ENCODE data around the gene PHOSPHO1. TPM values are rescaled to one million over a fixed set of nuclear protein-coding genes. Genes with fewer than 3 reads are reported as not detected.
"Not testable (repeated sequence)": the region's sequence is repeated elsewhere in the genome, so short reads cannot be mapped to it uniquely, and the experiment has no call there.

PHOSPHO1 gene, protein sequence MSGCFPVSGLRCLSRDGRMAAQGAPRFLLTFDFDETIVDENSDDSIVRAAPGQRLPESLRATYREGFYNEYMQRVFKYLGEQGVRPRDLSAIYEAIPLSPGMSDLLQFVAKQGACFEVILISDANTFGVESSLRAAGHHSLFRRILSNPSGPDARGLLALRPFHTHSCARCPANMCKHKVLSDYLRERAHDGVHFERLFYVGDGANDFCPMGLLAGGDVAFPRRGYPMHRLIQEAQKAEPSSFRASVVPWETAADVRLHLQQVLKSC
- total RNA-seq = not detected in 2 replicates

DNA sequence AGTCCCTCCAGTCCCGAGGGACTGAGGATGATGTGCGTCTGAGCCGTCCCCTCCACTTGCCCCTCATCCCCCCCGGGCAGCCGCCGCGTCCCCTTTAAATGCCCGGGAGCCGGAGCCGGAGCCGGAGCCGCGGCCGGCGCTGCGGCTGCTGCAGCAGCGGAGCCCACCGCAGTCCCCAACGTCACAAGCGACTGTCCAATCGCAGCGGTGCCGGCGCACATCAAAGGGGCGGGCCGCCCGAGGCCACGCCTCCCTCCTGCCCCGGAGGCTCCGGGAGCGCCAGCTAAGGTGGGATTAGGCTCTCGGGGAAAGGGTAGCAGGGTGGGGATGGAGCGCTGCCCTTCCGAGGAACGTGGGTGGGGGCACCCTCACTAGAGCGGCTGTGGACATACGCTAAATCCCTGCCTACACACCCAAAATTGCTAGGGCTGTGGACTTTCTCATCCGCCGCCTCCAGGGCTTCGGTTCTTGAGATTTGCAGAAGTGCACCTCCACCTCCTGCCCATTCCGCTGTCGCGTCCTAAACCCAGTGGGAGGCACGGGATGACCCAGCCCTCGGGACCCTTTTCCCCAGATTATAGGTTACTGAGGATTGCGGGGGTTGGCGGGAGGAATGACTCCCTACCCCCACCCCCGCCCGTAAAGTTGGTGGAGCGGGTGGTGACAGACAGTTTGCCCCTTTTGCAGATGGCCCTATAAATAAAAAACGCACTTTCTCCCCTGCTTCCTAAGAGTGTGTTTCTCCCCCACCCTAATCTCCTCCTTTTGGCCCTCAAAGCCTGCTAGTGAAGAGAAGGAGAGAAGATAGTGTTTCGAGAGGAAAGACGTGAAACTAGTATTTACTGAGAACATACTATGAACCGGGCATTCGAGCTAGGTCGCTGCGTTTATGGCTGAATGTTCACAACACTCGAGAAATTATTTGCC lies at the start of gene PHOSPHO1:
TSS of gene PHOSPHO1 (minus strand) at position 152 of the 927 bp plus-strand sequence. CDS start 4,096 bp downstream, outside the sequence.
- intact Hi-C loops (cut with micrococcal nuclease) = loop anchor here (2.0 kb wide), 1 partner anchor 164 kb away; no protein-coding TSS in a partner anchor

DNA sequence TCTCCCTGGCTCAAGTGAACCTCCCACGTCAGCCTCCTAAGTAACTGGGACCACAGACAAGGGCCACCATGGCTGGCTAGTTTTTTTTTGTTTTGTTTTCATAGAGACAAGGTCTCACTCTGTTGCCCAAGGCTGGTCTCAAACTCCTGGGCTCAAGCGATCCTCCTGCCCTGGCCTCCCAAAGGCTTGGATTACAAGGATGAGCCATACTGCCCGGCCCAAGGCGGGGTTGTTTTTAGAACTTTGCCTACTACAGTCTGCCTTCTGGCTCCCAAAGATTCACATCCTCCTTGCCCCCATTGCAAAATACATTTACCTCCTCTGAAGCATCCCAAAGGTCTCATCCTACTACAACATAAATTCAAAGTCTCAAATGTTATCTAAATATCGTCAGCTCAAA lies 49.5 kb upstream of the PHOSPHO1 start:
- intact Hi-C loops (cut with micrococcal nuclease) = no loop called here

DNA sequence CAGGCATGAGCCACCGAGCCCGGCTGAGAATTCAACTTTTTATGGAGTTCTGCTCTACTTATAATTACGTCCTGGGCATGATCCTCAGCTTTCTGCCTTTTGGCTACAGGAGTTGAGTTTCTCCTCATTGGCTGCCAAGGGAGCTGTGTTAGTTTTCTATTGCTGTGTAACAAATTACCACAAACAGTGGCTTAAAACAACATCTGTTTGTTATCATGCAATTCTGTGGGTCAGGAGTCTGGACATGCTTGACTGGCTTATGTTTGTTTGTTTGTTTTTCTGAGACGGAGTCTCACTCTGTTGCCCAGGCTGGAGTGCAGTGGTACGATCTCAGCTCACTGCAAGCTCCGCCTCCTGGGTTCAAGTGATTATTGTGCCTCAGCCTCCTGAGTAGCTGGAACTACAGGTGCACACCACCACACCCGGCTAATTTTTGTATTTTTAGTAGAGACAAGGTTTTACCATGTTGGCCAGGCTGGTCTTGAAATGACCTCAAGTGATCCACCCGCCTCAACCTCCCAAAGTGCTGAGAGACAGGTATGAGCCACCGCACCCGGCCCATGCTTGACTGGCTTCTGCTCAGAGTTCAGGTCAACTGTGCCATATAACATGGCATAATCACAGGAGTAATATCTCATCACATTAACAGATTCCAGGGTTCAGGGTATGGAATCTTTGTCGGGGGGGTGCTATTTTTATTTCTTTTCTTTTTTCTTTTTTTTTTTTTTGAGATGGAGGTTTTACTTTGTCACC lies 48.9 kb upstream of the PHOSPHO1 start:
- intact Hi-C loops (cut with micrococcal nuclease) = not testable (repeated sequence)

DNA sequence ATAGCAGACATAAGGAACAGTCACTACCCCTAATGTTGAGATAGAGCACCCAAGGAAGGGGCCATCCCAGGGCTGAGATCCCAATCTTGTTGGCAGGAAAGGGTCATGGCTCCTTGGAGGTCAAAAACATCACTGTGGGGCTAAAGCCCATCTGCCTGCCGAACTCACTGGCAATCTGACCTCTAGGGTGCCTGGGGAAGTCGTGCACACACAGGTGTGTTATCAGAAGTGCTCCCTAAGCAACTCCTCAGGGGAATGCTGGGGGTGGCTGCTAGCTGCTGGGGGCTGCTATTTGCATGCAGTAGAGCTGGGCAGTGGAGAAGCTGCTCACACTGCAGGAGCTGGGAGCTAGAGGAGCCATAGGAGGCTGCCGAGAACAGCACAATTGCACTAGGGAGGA lies 47.5 kb upstream of the PHOSPHO1 start:
- intact Hi-C loops (cut with micrococcal nuclease) = no loop called here

DNA sequence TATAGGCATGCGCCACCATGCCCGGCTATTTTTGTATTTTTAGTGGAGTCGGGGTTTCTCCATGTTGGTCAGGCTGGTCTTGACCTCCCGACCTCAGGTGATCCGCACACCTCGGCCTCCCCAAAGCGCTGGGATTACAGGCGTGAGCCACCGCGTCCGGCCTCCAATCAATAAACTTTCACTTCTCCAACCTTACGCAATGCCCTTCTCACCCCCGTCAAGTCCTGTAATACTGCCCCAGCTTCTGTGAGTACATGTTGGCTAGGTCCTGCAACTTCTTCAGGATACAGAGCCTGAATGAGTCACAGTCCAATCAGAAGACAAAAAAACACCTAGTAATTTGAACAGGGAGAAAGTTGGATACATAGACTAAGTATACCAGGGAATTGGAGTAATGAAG lies 47.1 kb upstream of the PHOSPHO1 start:
- intact Hi-C loops (cut with micrococcal nuclease) = no loop called here

DNA sequence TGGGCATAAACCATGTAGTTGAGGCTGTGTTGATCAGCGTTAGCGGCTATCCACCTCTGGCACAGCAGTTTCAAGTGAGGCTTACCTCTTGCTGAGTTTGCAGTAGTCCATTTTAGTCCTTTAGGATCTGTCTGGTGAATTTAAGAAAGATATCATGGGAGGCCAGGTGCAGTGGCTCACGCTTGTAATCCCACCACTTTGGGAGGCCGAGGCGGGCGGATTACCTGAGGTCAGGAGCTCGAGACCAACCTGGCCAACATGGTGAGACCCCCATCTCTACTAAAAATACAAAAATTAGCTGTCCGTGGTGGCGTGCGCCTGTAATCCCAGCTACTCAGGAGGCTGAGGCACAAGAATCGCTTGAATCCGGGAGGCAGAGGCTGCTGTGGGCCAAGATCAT lies 45.4 kb upstream of the PHOSPHO1 start:
- intact Hi-C loops (cut with micrococcal nuclease) = not testable (repeated sequence)

DNA sequence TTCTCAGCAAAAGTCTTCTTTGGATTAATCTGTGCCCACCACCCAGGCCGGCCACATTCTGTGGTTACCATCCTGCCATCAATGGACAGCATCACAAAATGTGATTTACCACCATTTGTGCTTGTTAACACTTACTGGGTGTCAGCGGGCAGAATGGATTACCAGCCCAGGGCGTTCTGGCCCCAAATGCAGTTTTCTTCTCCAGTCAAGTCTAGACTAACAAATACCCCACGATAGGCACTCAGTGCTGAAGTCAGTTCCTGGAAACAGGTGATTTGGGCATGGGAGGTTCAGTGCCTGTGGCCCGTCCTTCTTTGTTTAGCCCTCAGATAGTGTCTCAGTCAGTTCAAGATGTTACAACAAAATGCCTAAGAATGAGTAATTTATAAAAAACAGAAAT lies 38.8 kb upstream of the PHOSPHO1 start:
- intact Hi-C loops (cut with micrococcal nuclease) = no loop called here

DNA sequence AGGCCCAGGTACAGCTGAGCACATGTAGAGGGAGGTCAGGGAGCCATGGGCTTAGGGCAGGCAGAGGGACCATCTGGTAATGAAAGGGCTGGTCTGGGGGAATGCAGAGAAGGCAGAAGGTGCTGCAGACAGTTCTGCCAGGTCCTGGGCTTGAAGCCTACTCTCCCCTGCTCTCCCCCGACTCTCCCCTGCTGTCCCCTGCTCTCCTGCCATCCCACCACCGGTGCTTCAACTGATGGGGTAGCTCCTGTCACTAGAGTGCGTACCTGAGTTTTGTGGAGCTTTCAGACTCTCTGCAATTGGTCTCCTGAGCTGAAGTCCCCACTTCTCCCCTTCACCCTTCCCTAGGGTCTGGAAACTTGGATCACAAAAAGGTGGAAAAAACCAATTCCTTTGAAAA lies 37.3 kb upstream of the PHOSPHO1 start:
- intact Hi-C loops (cut with micrococcal nuclease) = no loop called here

DNA sequence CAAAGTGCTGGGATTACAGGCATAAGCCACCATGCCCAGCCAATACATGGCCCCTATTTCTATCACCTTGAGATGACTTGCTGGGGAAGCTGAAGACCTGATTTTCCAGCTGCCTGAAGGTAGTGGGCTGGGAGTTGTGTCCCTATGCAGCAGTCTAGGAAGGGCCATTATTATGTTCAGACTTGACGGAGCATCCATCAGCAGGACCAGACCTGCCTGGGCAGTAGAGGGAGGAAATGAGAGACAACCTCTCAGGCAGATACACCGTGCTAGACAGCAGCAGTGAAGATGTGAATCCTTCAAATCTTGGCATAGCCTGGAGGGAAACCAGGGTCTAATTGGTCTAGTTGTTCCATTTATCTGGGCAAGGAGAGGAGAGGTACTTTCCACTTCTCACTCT lies 35.6 kb upstream of the PHOSPHO1 start:
- intact Hi-C loops (cut with micrococcal nuclease) = no loop called here

DNA sequence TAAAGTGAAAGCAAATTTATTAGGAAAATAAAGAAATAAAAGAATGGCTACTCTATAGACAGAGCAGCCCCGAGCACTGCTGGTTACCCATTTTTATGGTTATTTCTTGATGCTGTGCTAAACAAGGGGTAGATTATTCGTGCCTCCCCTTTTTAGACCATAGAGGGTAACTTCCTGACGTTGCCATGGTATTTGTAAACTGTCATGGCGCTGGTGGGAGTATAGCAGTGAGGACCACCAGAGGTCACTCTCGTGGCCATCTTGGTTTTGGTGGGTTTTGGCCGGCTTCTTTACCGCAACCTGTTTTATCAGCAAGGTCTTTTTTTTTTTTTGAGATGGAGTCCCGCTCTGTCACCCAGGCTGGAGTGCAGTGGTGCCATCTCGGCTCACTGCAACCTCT lies 31.0 kb upstream of the PHOSPHO1 start:
- intact Hi-C loops (cut with micrococcal nuclease) = not testable (repeated sequence)

DNA sequence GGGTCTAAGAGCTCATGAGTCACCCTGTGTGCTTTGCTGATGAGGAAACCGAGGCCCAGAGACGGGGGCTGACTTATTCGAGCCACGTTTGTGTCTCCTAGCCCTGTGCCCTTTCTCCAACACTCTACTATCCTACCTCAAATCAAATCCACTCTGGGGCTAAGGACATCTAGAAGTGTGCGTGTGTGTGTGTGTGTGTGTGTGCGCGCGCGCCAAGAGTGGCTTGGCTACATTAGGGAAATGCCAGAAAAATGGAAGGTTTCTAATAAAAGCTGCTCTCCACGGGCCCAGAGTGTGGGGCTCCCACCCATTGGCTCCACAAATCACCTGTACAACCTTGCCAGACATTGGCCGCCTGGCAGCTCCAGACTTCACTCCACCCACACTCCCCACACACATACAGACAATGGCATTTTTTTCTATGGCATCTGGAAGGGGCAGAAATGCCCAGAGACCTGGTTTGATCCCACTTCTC lies 30.3 kb upstream of the PHOSPHO1 start:
- intact Hi-C loops (cut with micrococcal nuclease) = no loop called here

DNA sequence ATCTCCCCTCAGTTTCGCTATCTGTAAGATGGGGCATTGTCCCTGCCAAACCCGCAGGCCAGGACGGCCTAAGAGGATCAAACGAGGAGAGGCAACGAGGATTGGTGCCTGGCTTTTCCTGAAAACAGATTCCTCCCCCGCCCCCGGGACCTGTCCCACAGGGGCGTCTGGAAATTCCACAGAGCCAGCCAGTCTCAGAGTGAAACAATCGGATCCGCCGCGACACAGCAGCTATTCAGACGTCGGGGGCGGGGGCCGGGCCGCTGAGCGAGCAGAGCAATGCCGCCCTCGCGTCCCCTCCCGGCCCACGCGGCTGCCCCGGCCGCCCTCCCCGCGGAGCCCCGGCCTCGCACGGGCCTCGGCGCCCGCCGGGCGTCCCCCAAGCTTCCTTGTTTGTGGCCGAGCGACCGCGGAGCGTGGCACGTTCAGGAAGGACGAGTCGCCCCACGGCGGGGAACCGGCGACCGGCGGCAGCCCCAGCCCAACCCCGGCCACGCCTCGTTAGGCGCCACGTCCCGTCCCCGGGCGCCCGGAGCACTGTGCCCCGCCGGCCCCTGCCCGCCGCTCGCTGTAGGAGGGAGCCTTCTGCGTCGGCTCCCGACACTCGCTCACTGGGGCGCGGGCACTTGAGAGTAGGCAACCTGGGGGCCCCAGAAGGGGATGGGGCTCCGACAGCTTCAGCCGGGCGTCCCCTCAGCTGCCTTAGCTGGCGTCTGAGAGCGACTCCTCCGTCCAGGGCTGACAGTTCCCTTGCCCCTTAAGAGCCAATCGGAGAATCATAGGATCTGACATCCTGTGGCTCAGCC lies 29.6 kb upstream of the PHOSPHO1 start:
- intact Hi-C loops (cut with micrococcal nuclease) = no loop called here

DNA sequence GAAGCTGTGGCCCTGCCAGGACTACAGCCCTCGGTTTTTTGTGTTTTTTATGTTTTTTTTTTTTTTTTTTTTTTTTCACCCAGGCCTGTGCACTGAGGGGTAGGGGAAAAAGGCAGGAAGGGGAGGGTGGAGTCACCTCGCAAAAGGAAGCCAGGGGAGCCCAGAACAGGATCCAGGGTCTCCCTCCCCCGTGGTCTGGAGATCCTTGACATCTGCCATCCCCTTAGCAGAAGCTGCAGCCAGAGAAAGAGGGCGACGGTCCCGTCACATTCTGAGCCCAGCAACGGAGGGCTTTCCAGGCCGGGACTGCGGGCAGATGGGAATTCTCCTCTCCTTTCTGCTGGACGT lies 29.1 kb upstream of the PHOSPHO1 start:
- intact Hi-C loops (cut with micrococcal nuclease) = no loop called here

DNA sequence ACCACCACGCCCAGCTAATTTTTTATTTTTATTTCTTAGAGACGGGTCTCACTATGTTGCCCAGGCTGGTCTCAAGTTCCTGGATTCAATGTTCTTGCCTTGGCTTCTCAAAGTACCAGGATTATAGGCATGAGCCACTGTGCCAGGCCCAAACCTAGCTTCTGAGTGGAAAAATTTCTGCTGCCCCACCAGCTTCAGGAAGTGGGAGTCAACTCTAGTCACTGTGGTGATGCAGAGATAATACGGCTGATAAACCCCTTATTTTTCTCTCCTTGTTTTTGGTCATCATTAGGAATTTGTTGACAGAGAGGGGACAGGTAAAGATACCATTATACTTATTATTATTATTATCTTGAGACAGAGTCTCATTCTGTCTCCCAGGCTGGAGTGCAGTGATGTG lies 27.8 kb upstream of the PHOSPHO1 start:
- intact Hi-C loops (cut with micrococcal nuclease) = no loop called here

DNA sequence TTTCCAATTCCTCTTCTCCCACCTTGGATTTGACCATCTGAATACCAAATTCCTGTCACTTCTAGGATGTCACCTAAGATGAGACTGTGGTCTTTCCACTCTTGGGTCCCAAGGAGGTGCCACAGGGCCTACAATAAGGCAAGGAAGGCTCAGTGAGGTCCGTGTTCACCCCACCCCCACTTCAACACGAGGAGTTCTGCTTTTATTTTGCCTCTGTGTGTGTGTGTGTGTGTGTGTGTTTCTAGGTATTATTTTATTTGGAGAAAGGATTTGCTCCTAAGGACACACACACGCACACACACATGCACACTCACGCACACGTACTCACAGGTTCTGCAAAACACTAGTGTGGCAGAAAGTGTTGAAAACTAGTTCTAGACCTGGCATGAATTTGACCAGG lies 24.5 kb upstream of the PHOSPHO1 start:
- intact Hi-C loops (cut with micrococcal nuclease) = no loop called here

DNA sequence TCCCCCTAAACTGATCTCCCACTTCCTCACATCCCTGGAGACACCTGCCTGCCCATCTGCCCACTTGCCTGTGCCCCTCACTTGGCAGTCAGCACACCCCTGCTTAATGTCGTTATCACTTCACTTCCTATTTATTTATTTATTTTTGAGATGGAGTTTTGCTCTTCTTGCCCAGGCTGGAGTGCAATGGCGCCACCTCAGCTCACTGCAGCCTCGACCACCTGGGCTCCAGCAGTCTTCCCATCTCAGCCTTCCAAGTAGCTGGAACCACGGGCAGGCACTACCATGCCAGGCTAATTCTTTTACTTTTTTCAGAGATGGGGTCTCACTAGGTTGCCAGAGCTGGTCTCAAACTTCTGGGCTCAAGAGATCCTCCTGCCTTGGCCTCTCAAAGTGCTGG lies 23.5 kb upstream of the PHOSPHO1 start:
- intact Hi-C loops (cut with micrococcal nuclease) = no loop called here

DNA sequence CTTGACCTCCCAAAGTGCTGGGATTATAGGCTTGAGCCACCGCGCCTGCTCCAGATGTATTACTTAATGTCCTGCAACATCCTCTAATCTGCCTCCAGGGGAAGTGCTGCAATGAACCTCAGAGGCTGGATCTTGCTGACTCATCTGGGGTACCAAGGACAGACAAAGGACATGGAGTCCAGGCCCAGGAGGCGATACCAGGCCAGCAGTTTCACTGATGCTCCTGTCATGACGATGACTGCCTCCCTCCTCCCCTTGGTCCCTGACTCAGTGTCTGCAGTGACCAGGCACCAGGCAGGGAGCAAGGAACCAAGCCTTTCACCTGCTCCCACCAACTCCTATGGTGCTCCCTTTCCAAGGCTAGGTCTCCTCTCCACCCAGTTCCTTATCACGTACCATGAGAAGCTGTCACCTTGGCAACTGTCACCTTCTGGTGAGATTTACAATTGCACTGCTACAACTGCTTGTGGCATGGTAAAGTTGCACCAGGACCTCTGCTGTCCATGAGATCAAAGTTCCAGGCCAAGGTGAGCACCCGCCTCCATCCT lies 21.6 kb upstream of the PHOSPHO1 start:
- intact Hi-C loops (cut with micrococcal nuclease) = no loop called here

DNA sequence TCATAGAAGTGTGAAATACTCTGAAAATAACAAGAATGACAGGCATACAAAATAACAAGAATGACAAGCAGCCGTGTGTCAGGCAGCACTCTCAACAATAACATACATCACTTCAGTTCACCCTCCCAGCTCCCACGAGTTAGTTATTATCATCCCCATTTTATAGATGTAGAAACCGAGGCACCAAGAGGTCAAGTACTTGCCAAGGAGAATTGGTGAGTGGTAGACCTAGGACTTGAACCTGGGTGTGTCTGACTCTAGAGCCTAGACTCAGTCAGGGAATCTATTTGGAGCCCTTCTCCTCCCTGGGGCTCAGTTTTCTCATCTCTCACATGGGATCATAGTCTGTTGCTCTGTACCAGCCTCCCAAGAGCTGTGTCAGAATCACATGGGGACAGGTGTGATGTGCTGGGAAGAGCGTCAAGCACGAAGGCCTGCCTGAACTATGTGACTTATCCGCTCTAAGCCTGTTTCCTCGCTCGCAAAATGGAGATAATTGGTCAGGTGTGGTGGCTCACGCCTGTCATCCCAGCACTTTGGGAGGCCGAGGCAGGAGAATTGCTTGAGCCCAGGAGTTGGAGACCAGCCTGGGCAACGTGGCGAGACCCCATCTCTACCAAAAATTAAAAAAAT lies 19.4 kb upstream of the PHOSPHO1 start:
- intact Hi-C loops (cut with micrococcal nuclease) = no loop called here

DNA sequence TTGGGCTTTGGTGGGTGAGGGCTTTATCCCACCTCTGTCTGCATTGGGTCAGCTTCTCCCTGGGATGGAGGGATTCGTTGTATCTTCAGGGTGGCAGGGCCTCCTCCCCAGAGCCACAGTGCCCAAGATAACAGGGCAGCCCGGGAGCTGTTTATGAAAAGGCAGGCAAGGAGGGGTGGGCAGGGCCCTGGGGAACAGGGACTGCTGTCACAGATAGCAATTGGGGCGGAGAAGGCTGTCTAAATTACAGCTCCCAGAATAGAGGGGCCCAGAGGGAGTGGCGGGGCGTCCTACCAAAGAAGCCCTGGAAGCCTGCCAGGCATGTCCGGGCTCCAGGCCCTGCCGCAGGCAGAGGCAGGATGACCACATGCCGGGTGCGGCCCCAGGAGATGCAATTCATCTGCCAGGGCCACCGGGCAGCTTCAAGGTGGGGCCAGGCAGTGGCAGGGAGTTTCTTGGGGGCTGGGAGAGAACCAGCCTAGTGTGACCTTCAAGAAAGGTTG lies 18.8 kb upstream of the PHOSPHO1 start:
- intact Hi-C loops (cut with micrococcal nuclease) = no loop called here

DNA sequence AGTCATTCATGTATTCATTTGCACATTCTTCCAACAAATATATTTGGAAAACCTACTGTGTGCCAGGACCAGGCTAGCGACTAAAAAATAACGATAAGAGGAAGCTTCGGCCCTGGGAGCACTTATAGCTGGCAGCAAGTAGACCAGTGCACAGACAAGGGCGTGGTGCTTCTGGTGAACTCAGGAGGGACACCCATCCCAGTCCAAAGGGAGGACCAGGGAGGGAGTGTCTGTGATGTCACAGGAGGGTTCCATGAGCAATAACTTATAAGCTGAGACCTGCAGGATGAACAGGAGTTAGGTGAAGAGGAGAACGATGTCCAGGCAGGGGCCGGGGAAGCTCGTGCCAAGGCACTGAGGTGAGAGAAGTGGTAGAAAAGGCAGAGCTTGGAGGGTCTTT lies 17.4 kb upstream of the PHOSPHO1 start:
- intact Hi-C loops (cut with micrococcal nuclease) = no loop called here

Measured in T-helper 1 cell treated with Interleukin-12 subunit alpha and Interleukin-12 subunit beta and Interleukin-4 antibody, amounts not matched to agents 30 ng/mL and 1 ng/mL, for 36 hours (primary cell).